Retinal pigment epithelial cell (primary cell): ENCODE measurements around the gene PIGS.

ENCODE experiments used
- DNase-seq: peaks from one replicate; pipeline ENCODE4 v3.0.0-alpha.2; 2010; ENCODE audit warnings: low read depth
- H3K4me3 ChIP-seq: 2 replicates; pipeline ENCODE4 v1.5.1; 2011; ENCODE audit warnings: mild to moderate bottlenecking, low read length, control low read depth, moderate library complexity
- TF ChIP-seq, protein P1 (sequence below): conservative IDR thresholded peaks from 2 replicates; pipeline ENCODE4 v1.5.1; 2011; ENCODE audit warnings: low read depth, low read length, control low read depth, inconsistent platforms

Gene PIGS

DNA sequence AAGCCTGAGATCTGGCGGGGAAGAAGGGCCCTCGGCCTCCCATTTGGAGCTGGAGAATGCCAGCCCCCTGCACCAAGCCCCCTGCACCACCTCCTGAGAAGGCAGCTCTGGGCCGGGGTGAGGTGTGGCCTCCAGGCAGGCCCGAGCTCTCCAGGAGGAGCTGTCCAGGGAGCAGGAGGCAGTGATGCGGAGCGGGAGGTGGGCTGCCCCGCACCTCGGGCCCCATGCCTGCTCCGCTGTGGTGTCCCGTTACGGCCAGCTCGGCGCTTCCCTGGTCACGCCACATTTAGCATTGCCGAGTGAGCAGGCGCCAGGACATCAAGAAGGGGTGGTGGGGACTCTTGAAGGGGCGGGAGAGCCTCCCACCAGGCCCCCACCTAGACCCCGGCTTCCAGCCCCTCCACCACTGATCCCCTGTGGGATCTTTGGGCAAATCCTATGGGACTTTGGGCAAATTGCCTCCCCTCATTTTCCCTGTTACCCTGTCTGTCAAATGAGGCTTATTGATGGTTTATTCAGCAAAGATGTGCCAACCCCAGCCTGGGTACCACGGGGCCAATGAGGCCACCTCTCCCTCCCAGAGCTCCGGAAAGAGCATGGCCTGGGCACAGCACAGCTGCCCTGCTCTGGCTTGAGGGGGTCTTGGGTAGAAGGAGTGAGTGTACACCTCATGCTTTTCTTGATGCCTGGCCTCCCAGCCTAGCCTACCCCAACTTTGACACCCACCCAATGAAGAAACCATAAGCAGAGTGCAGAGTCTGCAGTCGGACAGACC, 49.8 kb downstream of the PIGS start:
- TF ChIP-seq, protein P1, sequence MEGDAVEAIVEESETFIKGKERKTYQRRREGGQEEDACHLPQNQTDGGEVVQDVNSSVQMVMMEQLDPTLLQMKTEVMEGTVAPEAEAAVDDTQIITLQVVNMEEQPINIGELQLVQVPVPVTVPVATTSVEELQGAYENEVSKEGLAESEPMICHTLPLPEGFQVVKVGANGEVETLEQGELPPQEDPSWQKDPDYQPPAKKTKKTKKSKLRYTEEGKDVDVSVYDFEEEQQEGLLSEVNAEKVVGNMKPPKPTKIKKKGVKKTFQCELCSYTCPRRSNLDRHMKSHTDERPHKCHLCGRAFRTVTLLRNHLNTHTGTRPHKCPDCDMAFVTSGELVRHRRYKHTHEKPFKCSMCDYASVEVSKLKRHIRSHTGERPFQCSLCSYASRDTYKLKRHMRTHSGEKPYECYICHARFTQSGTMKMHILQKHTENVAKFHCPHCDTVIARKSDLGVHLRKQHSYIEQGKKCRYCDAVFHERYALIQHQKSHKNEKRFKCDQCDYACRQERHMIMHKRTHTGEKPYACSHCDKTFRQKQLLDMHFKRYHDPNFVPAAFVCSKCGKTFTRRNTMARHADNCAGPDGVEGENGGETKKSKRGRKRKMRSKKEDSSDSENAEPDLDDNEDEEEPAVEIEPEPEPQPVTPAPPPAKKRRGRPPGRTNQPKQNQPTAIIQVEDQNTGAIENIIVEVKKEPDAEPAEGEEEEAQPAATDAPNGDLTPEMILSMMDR: no peak
- no peak overlapping the region for H3K4me3 ChIP-seq
- no peak for DNase-seq

DNA sequence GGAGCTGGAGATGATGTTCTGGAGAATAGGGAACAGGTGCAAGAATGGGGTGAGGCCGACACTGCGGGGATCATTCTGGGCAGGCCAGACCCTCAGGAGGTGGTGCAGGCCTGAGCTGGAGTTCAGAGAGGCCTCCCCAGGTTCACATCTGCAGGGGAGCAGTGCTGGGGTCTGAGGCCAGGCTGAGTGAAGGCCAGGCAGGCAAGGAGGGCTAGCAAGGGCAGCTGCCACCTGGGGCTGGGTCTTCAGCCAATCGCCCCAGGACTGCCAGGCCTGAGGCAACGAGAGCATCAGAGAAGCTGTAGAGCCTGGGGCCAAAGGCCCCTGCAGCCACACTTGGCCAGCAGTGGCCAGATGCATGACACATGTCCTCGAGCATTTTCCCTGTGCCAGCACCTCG, 50.6 kb downstream of the PIGS start:
- H3K4me3 ChIP-seq: no peak overlapping the region
- DNase-seq: no peak
- TF ChIP-seq, protein P1: no peak

DNA sequence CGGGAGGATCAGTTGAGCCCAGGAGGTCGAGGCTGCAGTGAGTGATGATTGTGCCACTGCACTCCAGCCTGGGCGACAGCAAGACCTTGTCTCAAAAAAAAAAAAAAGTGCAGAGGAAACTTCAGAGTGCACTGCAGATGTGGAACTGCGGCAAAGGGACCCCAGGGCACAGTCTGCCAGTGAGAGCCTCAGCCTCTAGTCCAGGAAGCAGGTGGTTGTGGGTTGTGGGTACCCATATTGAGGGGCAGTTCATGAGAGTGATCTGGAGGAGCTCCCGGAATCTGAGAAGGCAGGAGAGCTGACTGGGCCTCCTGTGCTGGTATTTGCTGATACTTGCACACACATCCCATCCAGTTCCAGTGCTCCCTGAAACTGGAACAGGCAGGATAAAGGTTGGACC, 52.1 kb downstream of the PIGS start:
- DNase-seq: no peak
- H3K4me3 ChIP-seq: no peak overlapping the region
- TF ChIP-seq, protein P1: no peak

DNA sequence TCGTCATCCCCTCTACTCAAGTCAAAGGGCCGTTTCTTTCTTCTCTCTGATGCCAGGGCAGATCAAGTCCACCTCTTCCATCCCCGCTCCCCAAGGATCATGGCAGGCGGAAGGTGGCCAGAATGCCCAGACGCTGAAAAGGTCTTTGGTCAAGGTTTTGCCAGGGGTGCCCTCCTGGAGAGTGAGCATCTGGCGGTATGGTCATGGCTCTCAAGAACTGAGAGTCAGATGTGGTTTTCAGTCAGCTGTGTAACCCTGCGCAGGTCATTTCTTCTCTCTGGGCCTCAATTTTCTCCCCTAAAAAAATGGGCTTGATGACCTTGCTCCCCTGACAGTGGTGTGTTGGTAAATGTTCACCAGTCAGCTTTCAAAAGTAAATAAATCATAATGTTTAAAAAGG, 52.7 kb downstream of the PIGS start:
- DNase-seq: no peak
- no peak overlapping the region for H3K4me3 ChIP-seq
- TF ChIP-seq, protein P1: no peak

DNA sequence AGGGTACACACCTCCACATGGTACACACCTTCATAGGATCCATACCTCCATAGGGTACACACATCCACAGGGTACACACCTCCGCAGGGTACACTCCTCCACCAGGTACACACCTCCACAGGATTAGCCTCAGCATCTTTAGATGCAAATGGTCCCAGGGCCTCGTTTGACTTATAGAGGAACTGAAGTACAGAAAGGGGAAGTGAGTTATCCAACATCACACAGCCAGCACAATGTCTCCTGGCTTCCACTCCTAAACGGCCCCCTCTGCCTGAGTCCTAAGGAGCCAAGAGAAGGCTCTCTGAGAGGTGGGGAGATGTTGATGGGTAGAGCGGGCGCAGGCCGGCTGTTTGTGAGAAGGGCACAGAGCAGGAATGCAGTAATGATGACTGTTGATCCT, 53.2 kb downstream of the PIGS start:
- no peak overlapping the region for H3K4me3 ChIP-seq
- TF ChIP-seq, protein P1: no peak
- DNase-seq: no peak

DNA sequence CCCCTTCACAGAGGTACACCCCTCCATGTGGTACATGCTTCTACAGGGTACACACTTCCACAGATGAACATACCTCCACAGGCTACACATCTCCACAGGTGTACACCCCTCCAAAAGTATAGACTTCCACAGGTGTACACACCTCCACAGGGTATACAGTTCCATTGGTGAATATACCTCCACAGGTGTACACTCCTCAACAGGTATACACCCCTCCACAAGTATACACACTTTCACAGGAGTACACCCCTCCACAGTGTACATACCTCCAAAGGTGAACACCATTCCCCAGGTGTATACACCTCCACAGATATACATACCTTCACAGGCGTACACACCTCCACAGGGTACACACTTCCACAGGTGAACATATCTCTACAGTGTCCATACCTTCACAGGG, 55.8 kb downstream of the PIGS start:
- TF ChIP-seq, protein P1: no peak
- DNase-seq: no peak

DNA sequence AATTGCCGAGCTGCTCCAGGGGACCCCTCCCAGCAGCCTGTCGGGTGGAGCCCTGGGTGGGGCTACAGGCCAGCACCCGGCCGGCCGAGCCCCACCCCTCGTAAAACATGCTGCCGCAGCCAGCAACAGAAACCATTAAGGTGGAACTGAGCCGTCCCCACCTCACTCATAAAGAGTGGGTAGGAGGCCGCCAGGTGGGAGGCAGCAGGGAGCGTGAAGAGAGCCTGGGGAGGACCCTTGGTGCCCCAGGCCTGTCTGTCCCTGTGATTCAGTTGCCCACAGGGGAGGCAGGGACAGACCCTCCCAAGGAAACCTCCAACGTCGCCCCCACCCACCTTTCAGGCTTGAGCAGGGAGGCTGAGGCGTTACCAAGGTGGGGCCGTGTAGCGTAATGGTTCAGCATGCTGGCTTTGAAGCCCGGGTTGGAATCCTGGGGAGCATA, 56.7 kb downstream of the PIGS start:
- TF ChIP-seq, protein P1: no peak
- DNase-seq: no peak

More for the DNA sequence above, 55.8 kb downstream of the PIGS start:
- no peak overlapping the region for H3K4me3 ChIP-seq

More for the DNA sequence above, 56.7 kb downstream of the PIGS start:
- no peak overlapping the region for H3K4me3 ChIP-seq
